B cell (primary cell): ENCODE data around the gene ASTE1. TPM values are rescaled to one million over a fixed set of nuclear protein-coding genes. Genes with fewer than 3 reads are reported as not detected.

ENCODE experiments used
- ATAC-seq: fragments of 200-7000 bp; cut with Tn5 transposase; one replicate; pipeline ENCODE4 v1.10.0; 2021; ENCODE audit warnings: low read depth, mild to moderate bottlenecking, moderate number of reproducible peaks, moderate library complexity
- CTCF ChIA-PET: fragments of 350-600 bp; sonication (Branson Sonifier 250); formaldehyde crosslinking; loops from one replicate; lab custom pipeline; 2021; ENCODE audit warnings: antibody characterized with exemption, inconsistent platforms; lab: Charles Lee
- POLR2A ChIA-PET: fragments of 350-600 bp; sonication (Branson Sonifier 250); formaldehyde crosslinking; loops from one replicate; lab custom pipeline; 2021; ENCODE audit warnings: antibody characterized with exemption; lab: Charles Lee
- DNase-seq: peaks from one replicate; pipeline ENCODE4 v3.0.0; 2013
- H2AFZ ChIP-seq: 2 replicates; pipeline ENCODE4 v1.6.1; 2012; ENCODE audit warnings: mild to moderate bottlenecking, low read depth, low read length; ENCODE audit not compliant: insufficient read depth, poor library complexity, severe bottlenecking
- H3K27ac ChIP-seq, 2 donors: 1 replicate in 1 of 2; 2 replicates in 1 of 2; pipeline ENCODE4 v1.5.1; 2012 to 2013; ENCODE audit warnings: low read length in 2 of 2, mild to moderate bottlenecking in 2 of 2, moderate library complexity in 1 of 2
- H3K27me3 ChIP-seq, 4 experiments: fragments of 200-600 bp in 1 of 4; sonication (generic) in 1 of 4; replicated peaks in 1 of 4; 1 replicate in 2 of 4; 2 replicates in 2 of 4; pipeline versions ENCODE4 v1.6.1 to v1.7.0; 2013 to 2016; ENCODE audit warnings: low read length in 3 of 4, mild to moderate bottlenecking in 2 of 4, mixed read lengths in 1 of 4, moderate library complexity in 1 of 4; ENCODE audit not compliant: insufficient read depth in 4 of 4, control insufficient read depth in 3 of 4; ENCODE audit errors: control extremely low read depth in 1 of 4
- H3K36me3 ChIP-seq, 2 experiments: replicated peaks in 1 of 2; 1 replicate in 1 of 2; 2 replicates in 1 of 2; pipeline versions ENCODE4 v1.6.1 to v1.7.1; 2013; ENCODE audit warnings: low read length in 1 of 2; ENCODE audit not compliant: insufficient read depth in 2 of 2, control insufficient read depth in 1 of 2; ENCODE audit errors: control extremely low read depth in 1 of 2, extremely low read depth in 1 of 2
- H3K4me1 ChIP-seq, 2 donors: fragments of 200-600 bp in 1 of 2; sonication (generic) in 1 of 2; 1 replicate in 1 of 2; 2 replicates in 1 of 2; pipeline versions ENCODE4 v1.5.1 to v1.6.1; 2013 to 2017; ENCODE audit warnings: low read length in 2 of 2; ENCODE audit not compliant: control insufficient read depth in 2 of 2, insufficient read depth in 2 of 2
- H3K4me2 ChIP-seq: replicated peaks from 2 replicates; pipeline ENCODE3; 2012; ENCODE audit warnings: mild to moderate bottlenecking, low read depth, low read length; ENCODE audit not compliant: poor library complexity, severe bottlenecking
- H3K4me3 ChIP-seq, 5 experiments: fragments of 200-600 bp in 1 of 5; sonication (generic) in 1 of 5; 1 replicate in 3 of 5; 2 replicates in 2 of 5; pipeline versions ENCODE4 v1.5.1 to v1.7.0; 2011 to 2016; ENCODE audit warnings: low read length in 4 of 5, mild to moderate bottlenecking in 4 of 5, low read depth in 2 of 5, control low read depth in 1 of 5, moderate library complexity in 1 of 5; ENCODE audit not compliant: insufficient read depth in 1 of 5; ENCODE audit errors: control extremely low read depth in 1 of 5, extremely low read depth in 1 of 5
- H3K79me2 ChIP-seq: fragments of 200-600 bp; sonication (generic); one replicate; pipeline ENCODE4 v1.6.0; 2016; ENCODE audit warnings: low read length; ENCODE audit not compliant: control insufficient read depth, insufficient read depth
- H3K9ac ChIP-seq: fragments of 200-600 bp; sonication (generic); 2 replicates; pipeline ENCODE4 v1.6.1; 2017; ENCODE audit warnings: mild to moderate bottlenecking, low read length, moderate library complexity
- H3K9me3 ChIP-seq, 3 donors: one replicate each; pipeline versions ENCODE4 v1.6.1 to v1.7.1; 2013; ENCODE audit warnings: low read length in 2 of 3; ENCODE audit not compliant: control insufficient read depth in 2 of 3, insufficient read depth in 1 of 3; ENCODE audit errors: control extremely low read depth in 1 of 3
- H4K20me1 ChIP-seq: 2 replicates; pipeline ENCODE4 v1.6.0; 2012; ENCODE audit warnings: mild to moderate bottlenecking, low read length; ENCODE audit not compliant: insufficient read depth, control insufficient read depth, poor library complexity, severe bottlenecking
- H3K27ac Mint-ChIP-seq: one replicate; pipeline ENCODE4 v1.8.0; 2021; ENCODE audit warnings: mixed read lengths
- H3K27me3 Mint-ChIP-seq: one replicate; pipeline ENCODE4 v1.8.0; 2021; ENCODE audit warnings: mixed read lengths
- H3K4me1 Mint-ChIP-seq: one replicate; pipeline ENCODE4 v1.8.0; 2021; ENCODE audit warnings: mixed read lengths
- H3K4me3 Mint-ChIP-seq: one replicate; pipeline ENCODE4 v1.8.0; 2021; ENCODE audit warnings: mixed read lengths
- H3K9me3 Mint-ChIP-seq: one replicate; pipeline ENCODE4 v1.8.0; 2022; ENCODE audit warnings: mixed read lengths; ENCODE audit not compliant: insufficient read depth
- CTCF ChIP-seq: fragments of 200-600 bp; IDR thresholded peaks from one replicate; pipeline ENCODE4 v1.8.0; 2022; ENCODE audit warnings: antibody characterized with exemption, mild to moderate bottlenecking
- EZH2 ChIP-seq: IDR thresholded peaks from 2 replicates; pipeline ENCODE4 v1.6.1; 2012; ENCODE audit warnings: borderline replicate concordance, low read depth, mild to moderate bottlenecking, moderate library complexity, low read length; ENCODE audit not compliant: insufficient read depth, poor library complexity, severe bottlenecking
- WGBS: methylation state at CpG from one replicate; pipeline ENCODE4 v1.1.5; 2013; ENCODE audit warnings: missing lambda C conversion rate; ENCODE audit not compliant: insufficient coverage; 5-methylcytosine and 5-hydroxymethylcytosine counted together
- intact Hi-C: fragments of 100-400 bp; cut with micrococcal nuclease; formaldehyde crosslinking; loops from one replicate; pipeline ENCODE4 v1.10.0; 2022
- polyA plus RNA-seq: library from polyadenylated mRNA; depleted of rRNA; stranded (reverse); fragments of >200 nt; gene quantifications from 2 replicates; pipeline ENCODE4 v1.2.3, GENCODE V29; 2012
- total RNA-seq, 2 donors: library from RNA; stranded (reverse); fragments of 120-200 nt in 1 of 2; gene quantifications; 1 replicate in 1 of 2; 2 replicates in 1 of 2; pipeline versions ENCODE4 v1.2.3 to v1.2.4, GENCODE V29; 2013 to 2022

The ASTE1 gene
- total and polyA plus RNA-seq, 2 donors (not counting 1 experiment from before 2014, with no cell fraction given) = 7.3 to 21.8 TPM

GRCh38 chr3:130979117-130979516 is 47.5 kb downstream of the ASTE1 start:
- WGBS = 100% methylated on average over 2 of the region's 2 CpGs
- H3K9me3 Mint-ChIP-seq = no peaks in the 10 kb centered on the region
- no peaks in the 10 kb centered on the region for H3K27me3 Mint-ChIP-seq
- no peak overlapping the region for H3K4me3 ChIP-seq
- no peak overlapping the region for H3K4me3 Mint-ChIP-seq
- no peaks in the 10 kb centered on the region for H3K4me1 Mint-ChIP-seq
- H3K27me3 ChIP-seq = no peaks in the 10 kb centered on the region
- H3K9ac ChIP-seq = no peak overlapping the region
- ATAC-seq (no peak), DNase-seq (no peak)
- H3K27ac Mint-ChIP-seq = no peak overlapping the region
- H3K4me1 ChIP-seq = no peaks in the 10 kb centered on the region
- TF ChIP-seq EZH2 = no peak
- TF ChIP-seq CTCF = no peak
- H3K27ac ChIP-seq = no peak overlapping the region
- H3K79me2 ChIP-seq = no peaks in the 10 kb centered on the region
- CTCF ChIA-PET = no interaction called here
- peaks cover 0 to 28% of the 10 kb centered on the region in 2 experiments for H3K36me3 ChIP-seq
- H4K20me1 ChIP-seq = no peaks in the 10 kb centered on the region
- POLR2A ChIA-PET = no interaction called here
- no peak overlapping the region for H3K4me2 ChIP-seq
- intact Hi-C loops = no loop called here
- no peak overlapping the region for H2AFZ ChIP-seq
- H3K9me3 ChIP-seq = no peaks in the 10 kb centered on the region

- H3K27me3 ChIP-seq = no peaks in the 10 kb centered on the region
- H3K4me2 ChIP-seq = no peak overlapping the region
- H3K79me2 ChIP-seq = no peaks in the 10 kb centered on the region
- no peak overlapping the region for H3K4me3 ChIP-seq
- H3K36me3 ChIP-seq = peaks cover 0 to 30% of the 10 kb centered on the region in 2 experiments
- H3K27me3 Mint-ChIP-seq = no peaks in the 10 kb centered on the region
- no peaks in the 10 kb centered on the region for H4K20me1 ChIP-seq
- ChIA-PET POLR2A (no interaction called here), CTCF (no interaction called here)
- H3K27ac Mint-ChIP-seq = no peak overlapping the region
- DNase-seq (no peak), ATAC-seq (no peak)
- H3K4me1 ChIP-seq = no peaks in the 10 kb centered on the region
- H3K9me3 ChIP-seq = peaks cover 0 to 5% (median 0%) of the 10 kb centered on the region in 3 donors
- H3K4me3 Mint-ChIP-seq = no peak overlapping the region
- no peaks in the 10 kb centered on the region for H3K9me3 Mint-ChIP-seq
- WGBS = 90% methylated on average over 3 of the region's 4 CpGs
- no peak overlapping the region for H3K27ac ChIP-seq
- TF ChIP-seq CTCF = no peak
- no peak for TF ChIP-seq EZH2
- no peak overlapping the region for H2AFZ ChIP-seq
- no peak overlapping the region for H3K9ac ChIP-seq
- no peaks in the 10 kb centered on the region for H3K4me1 Mint-ChIP-seq
- intact Hi-C loops = no loop called here
Measured at GRCh38 chr3:130976706-130977105, 49.9 kb downstream of the ASTE1 start.
